T-helper 1 cell treated with Interleukin-12 subunit alpha and Interleukin-12 subunit beta and Interleukin-4 antibody, amounts not matched to agents 30 ng/mL and 1 ng/mL, for 36 hours (primary cell): ENCODE results near the gene FAM83G. TPM values are rescaled to one million over a fixed set of nuclear protein-coding genes. Genes with fewer than 3 reads are reported as not detected.
"Not testable (repeated sequence)": the region's sequence is repeated elsewhere in the genome, so short reads cannot be mapped to it uniquely, and the experiment has no call there.

Source experiments
- intact Hi-C: fragments of 100-400 bp; cut with micrococcal nuclease; formaldehyde crosslinking; loops from one replicate; pipeline ENCODE4 v1.15.1; 2024
- total RNA-seq: library from RNA; stranded (reverse); gene quantifications from 2 replicates; pipeline ENCODE4 v1.2.3, GENCODE V29; 2022

Gene FAM83G
- total RNA-seq, 1 donor from 2014 or later, result 7.0 TPM

GRCh38 chr17:18956021-18956420 is 48.5 kb downstream of the FAM83G start:
- intact Hi-C loops, result not testable (repeated sequence)

DNA sequence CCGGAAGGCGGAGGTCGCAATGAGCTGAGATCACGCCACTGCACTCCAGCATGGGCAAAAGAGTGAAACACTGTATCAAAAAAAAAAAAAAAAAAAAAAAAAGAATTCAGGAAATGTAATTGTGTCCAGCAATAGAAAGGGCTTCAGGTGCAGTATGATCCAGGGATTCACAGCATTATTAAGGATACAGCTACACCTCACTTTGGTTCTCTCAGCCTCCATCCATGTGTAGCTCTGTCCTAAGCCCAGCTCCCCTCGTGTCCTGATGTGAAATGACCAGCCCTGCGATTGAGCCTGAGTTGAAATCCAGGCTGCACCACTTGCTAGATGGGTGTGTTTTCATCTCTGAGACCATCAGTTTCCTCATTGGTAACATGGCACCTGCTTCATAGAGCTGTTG is 49.6 kb downstream of the FAM83G start:
- intact Hi-C loops, result loop anchor here (1.0 kb wide), 2 partner anchors 33 to 54 kb away; no protein-coding TSS in a partner anchor

GRCh38 chr17:18954321-18954720 is 50.2 kb downstream of the FAM83G start:
- intact Hi-C loops, result no loop called here

DNA sequence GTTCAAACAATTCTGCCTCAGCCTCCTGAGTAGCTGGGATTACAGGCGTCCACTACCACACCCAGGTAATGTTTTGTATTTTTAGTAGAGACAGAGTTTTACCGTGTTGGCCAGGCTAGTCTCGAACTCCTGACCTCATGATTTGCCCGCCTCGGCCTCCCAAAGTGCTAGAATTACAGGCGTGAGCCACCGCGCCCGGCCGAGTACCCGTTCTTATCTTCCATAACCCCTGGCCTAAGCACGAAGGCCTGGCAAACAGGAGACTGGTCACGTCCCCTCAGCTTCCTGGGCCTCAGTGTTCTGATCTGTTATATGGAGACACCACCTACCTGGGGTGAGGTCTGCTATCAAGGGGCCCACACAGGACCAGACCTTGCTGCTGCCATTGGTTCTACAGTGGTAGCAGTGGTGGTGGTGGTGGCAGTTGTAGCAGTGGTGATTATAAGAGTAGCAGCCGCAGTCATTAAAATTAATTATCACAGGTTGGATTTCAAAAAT is 51.3 kb downstream of the FAM83G start:
- intact Hi-C loops, result no loop called here

- intact Hi-C loops, result no loop called here
Measured at GRCh38 chr17:18951941-18952842, 52.4 kb downstream of the FAM83G start, which contains the start of gene SLC5A10. Gene SLC5A10 (plus strand): TSS chr17:18952165. CDS start chr17:18952206, 41 bp downstream.

GRCh38 chr17:18950944-18951905 is 53.3 kb downstream of the FAM83G start:
- intact Hi-C loops, result no loop called here

DNA sequence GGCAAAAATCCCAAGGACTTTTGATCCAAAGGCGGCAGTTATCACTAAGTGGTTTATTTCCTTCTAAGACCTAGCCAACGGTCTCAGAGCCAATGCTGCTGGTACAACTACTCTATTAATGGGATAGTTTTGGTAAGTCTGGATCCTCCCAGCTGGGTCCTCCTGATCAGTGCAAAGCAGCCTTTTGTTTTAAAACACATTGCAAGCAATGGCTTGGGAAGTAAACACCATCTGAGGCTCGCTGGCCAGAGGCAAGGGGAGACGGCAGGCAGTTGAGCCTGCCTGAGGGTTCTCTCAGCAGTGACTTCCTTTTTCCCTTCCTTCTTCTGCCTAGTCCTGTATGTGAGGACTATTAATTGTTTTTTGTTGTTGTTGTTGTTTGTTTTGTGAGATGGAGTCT is 54.2 kb downstream of the FAM83G start:
- intact Hi-C loops, result no loop called here

DNA sequence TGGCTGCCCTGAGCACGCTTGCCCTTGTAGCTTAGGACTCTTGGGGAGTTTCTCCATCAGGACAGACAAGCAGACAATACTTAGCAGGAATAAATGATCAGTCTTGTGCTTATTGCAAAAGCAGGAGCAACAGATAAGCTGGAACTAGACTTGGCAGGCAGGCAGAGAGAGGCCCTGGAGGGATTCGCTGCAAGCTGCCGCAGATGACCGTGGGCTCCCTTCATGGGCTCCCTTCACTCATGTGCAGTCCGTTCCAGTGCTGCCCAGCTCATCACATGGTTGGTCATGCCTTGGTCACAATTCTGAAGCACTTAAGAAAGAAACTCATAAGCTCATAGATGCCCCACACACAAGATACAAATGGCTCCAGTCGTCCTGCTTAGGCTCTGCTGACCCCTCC is 55.0 kb downstream of the FAM83G start:
- intact Hi-C loops, result no loop called here

GRCh38 chr17:18948476-18949006 is 56.0 kb downstream of the FAM83G start:
- intact Hi-C loops, result no loop called here

DNA sequence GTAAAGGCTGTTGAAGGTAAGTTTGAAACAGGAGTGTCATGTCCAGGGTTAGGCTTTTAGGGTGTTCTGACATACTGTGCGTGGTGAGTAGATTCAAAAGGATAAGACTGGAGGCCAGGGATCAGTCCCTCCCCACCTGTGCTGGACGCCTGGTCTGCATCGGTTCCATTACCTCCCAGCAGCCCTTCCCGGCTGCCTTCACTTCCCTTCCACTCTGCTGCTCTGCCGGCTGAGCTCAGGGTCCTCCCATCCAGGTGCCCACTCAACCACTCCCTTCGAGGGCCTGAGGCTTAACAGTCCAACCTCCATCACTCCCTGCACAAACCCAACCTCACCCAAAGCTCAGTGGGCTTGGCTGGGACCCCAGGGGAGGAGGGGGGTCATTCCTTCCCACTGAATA is 56.7 kb downstream of the FAM83G start:
- intact Hi-C loops, result no loop called here

- intact Hi-C loops, result no loop called here
Measured at GRCh38 chr17:18946536-18946935, 58.0 kb downstream of the FAM83G start.

DNA sequence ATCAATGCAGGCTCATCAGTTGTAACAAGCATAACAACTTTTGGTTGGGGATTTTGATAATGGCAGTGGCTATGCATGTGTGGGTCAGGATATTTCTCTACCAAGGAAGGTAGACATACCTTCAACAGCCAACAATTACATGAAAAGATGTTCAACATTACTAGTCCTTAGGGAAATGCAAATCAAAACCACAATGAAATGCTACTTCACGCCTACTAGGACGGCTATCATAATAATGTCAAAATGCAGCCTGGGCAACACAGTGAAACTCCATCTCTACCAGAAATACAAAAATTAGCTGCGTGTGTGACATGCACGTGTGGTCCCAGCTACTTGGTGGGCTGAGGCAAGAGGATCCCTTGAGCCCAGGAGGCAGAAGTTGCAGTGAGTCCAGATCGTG is 59.9 kb downstream of the FAM83G start:
- intact Hi-C loops, result no loop called here

DNA sequence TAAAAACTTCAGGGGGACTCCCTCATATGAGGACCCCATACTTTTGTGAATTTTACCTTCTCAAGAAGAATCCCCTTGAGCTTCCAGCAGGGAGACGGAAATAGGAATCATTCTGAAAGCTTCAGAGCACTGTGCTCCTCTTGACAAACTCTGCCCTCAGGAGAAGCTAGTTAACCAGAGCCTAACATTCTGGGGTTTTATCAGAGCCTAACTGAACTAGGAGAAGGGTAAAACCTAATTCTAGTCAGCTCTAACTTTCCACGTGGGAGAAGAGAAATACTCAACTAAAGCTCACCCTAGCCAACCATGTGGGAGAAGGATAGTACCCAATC is 65.9 kb downstream of the FAM83G start:
- intact Hi-C loops, result no loop called here

- intact Hi-C loops, result no loop called here
Measured at GRCh38 chr17:18937981-18938691, 66.4 kb downstream of the FAM83G start.

GRCh38 chr17:18933102-18934058 is 71.2 kb downstream of the FAM83G start:
- intact Hi-C loops, result no loop called here

GRCh38 chr17:18932360-18933055 is 72.1 kb downstream of the FAM83G start:
- intact Hi-C loops, result no loop called here

DNA sequence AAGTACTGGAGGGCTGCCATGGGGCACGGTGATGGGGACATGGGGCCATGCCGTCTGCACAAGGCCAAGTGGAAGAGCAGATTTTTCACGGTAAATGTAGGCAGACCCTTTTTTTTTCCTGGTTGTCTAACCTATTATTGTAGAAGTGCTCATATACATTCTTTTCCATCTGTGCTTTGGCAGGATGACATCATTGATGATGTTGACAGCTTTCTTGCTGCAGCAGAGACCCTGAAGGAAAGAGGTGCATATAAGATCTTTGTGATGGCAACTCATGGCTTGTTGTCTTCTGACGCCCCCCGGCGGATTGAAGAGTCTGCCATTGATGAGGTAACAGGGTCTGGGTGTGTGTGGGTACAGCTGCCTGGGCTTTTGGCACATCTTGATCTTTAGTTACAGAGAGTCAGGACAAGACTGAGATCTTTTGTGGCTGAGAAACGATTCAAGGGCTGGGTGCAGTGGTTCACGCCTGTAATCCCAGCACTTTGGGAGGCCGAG is 75.9 kb downstream of the FAM83G start:
- intact Hi-C loops, result no loop called here

DNA sequence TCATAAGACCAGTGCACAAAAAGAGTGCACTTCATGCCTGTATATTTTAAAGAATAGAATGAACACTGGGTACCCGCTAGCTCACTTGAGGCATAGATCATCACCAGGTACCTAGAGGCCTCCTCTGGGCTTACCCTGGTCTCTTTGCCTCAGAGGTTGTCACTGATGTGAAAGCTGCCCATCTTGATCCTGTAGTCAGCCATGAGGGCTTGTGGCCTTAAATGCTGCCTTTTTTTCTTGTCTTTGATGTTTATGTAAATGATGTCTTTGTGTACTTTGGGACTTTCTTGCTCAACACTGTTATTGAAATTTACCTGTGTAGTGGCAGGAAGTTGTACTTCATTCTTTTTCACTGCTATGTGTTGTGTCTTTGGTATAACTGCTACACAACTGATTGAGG is 79.4 kb downstream of the FAM83G start:
- intact Hi-C loops, result no loop called here

DNA sequence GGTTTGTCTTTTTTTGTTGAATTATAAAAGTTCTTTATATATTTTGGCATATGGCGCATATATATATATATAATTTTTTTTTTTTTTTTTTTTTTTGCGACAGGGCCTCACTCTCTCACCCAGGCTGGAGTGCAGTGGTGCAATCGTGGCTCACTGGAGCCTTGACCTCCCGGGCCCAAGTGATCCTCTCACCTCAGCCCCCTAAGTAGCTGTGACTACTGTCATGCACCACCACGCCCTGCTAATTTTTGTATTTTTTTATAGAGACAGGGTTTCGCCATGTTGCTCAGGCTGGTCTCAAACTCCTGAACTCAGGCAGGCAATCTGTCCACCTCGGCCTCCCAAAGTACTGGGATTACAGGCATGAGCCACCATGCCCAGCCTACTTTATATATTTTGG is 82.0 kb downstream of the FAM83G start:
- intact Hi-C loops, result loop anchor here (1.0 to 5.0 kb wide), 2 partner anchors 33 to 80 kb away; partner anchors contain the start of gene FAM83G
